Activated T-helper 1 cell treated with anti-CD3 and anti-CD28 coated beads, Interleukin-2, amount 50 U/mL, for 16 hours (primary cell): ENCODE data around the gene DSCAM.
"Not testable (repeated sequence)": the region's sequence is repeated elsewhere in the genome, so short reads cannot be mapped to it uniquely, and the experiment has no call there.

Experiments
- DNase-seq, 2 donors: peaks; one replicate each; pipeline ENCODE4 v3.0.0-alpha.2; 2020; ENCODE audit warnings: low read depth in 1 of 2, low spot score in 1 of 2

Gene DSCAM

GRCh38 chr21:40194185-40194980 lies 652.6 kb downstream of the DSCAM start:
- no peak for DNase-seq

- DNase-seq, result no peak
Measured at GRCh38 chr21:40191616-40192015, 655.3 kb downstream of the DSCAM start.

GRCh38 chr21:40191196-40191595 lies 655.8 kb downstream of the DSCAM start:
- no peak for DNase-seq

- no peak for DNase-seq
Measured at GRCh38 chr21:40187946-40188654, 658.9 kb downstream of the DSCAM start.

GRCh38 chr21:40187244-40187643 lies 659.7 kb downstream of the DSCAM start:
- DNase-seq, result no peak

- DNase-seq, result no peak
Measured at GRCh38 chr21:40186045-40186444, 660.9 kb downstream of the DSCAM start.

GRCh38 chr21:40185208-40185607 lies 661.8 kb downstream of the DSCAM start:
- no peak for DNase-seq

- not testable (repeated sequence) for DNase-seq
Measured at GRCh38 chr21:40182491-40182890, 664.5 kb downstream of the DSCAM start.

- DNase-seq, result no peak
Measured at GRCh38 chr21:40179166-40179565, 667.8 kb downstream of the DSCAM start.

- no peak for DNase-seq
Measured at GRCh38 chr21:40178726-40179125, 668.2 kb downstream of the DSCAM start.

- DNase-seq, result no peak
Measured at GRCh38 chr21:40177979-40178378, 669.0 kb downstream of the DSCAM start.

GRCh38 chr21:40176724-40177123 lies 670.2 kb downstream of the DSCAM start:
- no peak for DNase-seq

- DNase-seq, result no peak
Measured at GRCh38 chr21:40173816-40174215, 673.1 kb downstream of the DSCAM start.

- no peak for DNase-seq
Measured at GRCh38 chr21:40169971-40170370, 677.0 kb downstream of the DSCAM start.

- no peak for DNase-seq
Measured at GRCh38 chr21:40166291-40166843, 680.6 kb downstream of the DSCAM start.

GRCh38 chr21:40165773-40166070 lies 681.2 kb downstream of the DSCAM start:
- DNase-seq, result no peak

- DNase-seq, result no peak
Measured at GRCh38 chr21:40164905-40165772, 681.8 kb downstream of the DSCAM start.

- no peak for DNase-seq
Measured at GRCh38 chr21:40162075-40162474, 684.9 kb downstream of the DSCAM start.

- DNase-seq, result no peak
Measured at GRCh38 chr21:40160911-40161310, 686.0 kb downstream of the DSCAM start.

- no peak for DNase-seq
Measured at GRCh38 chr21:40158366-40158765, 688.6 kb downstream of the DSCAM start.

GRCh38 chr21:40155563-40155962 lies 691.4 kb downstream of the DSCAM start:
- no peak for DNase-seq

GRCh38 chr21:40153351-40153750 lies 693.6 kb downstream of the DSCAM start:
- DNase-seq, result no peak
